H9 (cell line): ENCODE results near the gene TRAF3IP1. TPM values are rescaled to one million over a fixed set of nuclear protein-coding genes. Genes with fewer than 3 reads are reported as not detected.

Source experiments
- DNase-seq: peaks from one replicate; pipeline ENCODE4 v3.0.0-alpha.2; 2017
- H2AFZ ChIP-seq: one replicate; pipeline ENCODE4 v1.6.1; 2013; ENCODE audit warnings: mild to moderate bottlenecking, low read length, control low read depth, moderate library complexity
- H2AK5ac ChIP-seq: 2 replicates; pipeline ENCODE4 v1.6.1; 2013; ENCODE audit warnings: low read length, control low read depth, mixed read lengths; ENCODE audit not compliant: insufficient read length
- H2BK120ac ChIP-seq: one replicate; pipeline ENCODE4 v1.6.1; 2013; ENCODE audit warnings: low read depth, mild to moderate bottlenecking, low read length, control low read depth, inconsistent platforms; ENCODE audit not compliant: poor library complexity, severe bottlenecking
- H2BK12ac ChIP-seq: 2 replicates; pipeline ENCODE4 v1.6.1; 2013; ENCODE audit warnings: low read length, control low read depth, mixed read lengths, low read depth; ENCODE audit not compliant: insufficient read length
- H2BK15ac ChIP-seq: 2 replicates; pipeline ENCODE4 v1.6.1; 2013; ENCODE audit warnings: low read depth, low read length, control low read depth
- H2BK20ac ChIP-seq: one replicate; pipeline ENCODE4 v1.6.1; 2013; ENCODE audit warnings: low read depth, mild to moderate bottlenecking, low read length, control low read depth, inconsistent platforms; ENCODE audit not compliant: poor library complexity, severe bottlenecking
- H2BK5ac ChIP-seq: 2 replicates; pipeline ENCODE4 v1.6.1; 2013; ENCODE audit warnings: low read length, control low read depth, mixed read lengths; ENCODE audit not compliant: insufficient read length
- H3K14ac ChIP-seq: 2 replicates; pipeline ENCODE4 v1.6.1; 2013; ENCODE audit warnings: low read length, control low read depth; ENCODE audit not compliant: insufficient read depth
- H3K18ac ChIP-seq: 2 replicates; pipeline ENCODE4 v1.6.1; 2013; ENCODE audit warnings: low read depth, mild to moderate bottlenecking, mixed read lengths, low read length, control low read depth; ENCODE audit not compliant: insufficient read length
- H3K23ac ChIP-seq: 2 replicates; pipeline ENCODE4 v1.6.1; 2013; ENCODE audit warnings: low read length, control low read depth, mixed read lengths, low read depth; ENCODE audit not compliant: insufficient read length
- H3K23me2 ChIP-seq: 2 replicates; pipeline ENCODE4 v1.6.1; 2013; ENCODE audit warnings: low read depth, mild to moderate bottlenecking, mixed read lengths, low read length, control low read depth; ENCODE audit not compliant: insufficient read length, poor library complexity, severe bottlenecking
- H3K27ac ChIP-seq: 2 replicates; pipeline ENCODE4 v1.5.1; 2013; ENCODE audit warnings: low read length, control low read depth, mixed read lengths, low read depth; ENCODE audit not compliant: insufficient read length
- H3K27me3 ChIP-seq: 2 replicates; pipeline ENCODE4 v1.6.1; 2013; ENCODE audit warnings: low read length, control low read depth, inconsistent platforms; ENCODE audit not compliant: insufficient read depth
- H3K4ac ChIP-seq: 2 replicates; pipeline ENCODE4 v1.6.1; 2013; ENCODE audit warnings: low read depth, mild to moderate bottlenecking, control low read depth, inconsistent platforms, low read length, moderate library complexity
- H3K4me1 ChIP-seq: 2 replicates; pipeline ENCODE4 v1.6.1; 2013; ENCODE audit warnings: low read length, control low read depth, inconsistent platforms; ENCODE audit not compliant: insufficient read depth
- H3K4me2 ChIP-seq: 2 replicates; pipeline ENCODE4 v1.6.1; 2013; ENCODE audit warnings: low read length, control low read depth, mixed read lengths; ENCODE audit not compliant: insufficient read length, insufficient read depth
- H3K56ac ChIP-seq: 2 replicates; pipeline ENCODE4 v1.6.1; 2013; ENCODE audit warnings: low read depth, mild to moderate bottlenecking, mixed read lengths, low read length, control low read depth; ENCODE audit not compliant: insufficient read length
- H3K79me1 ChIP-seq: 2 replicates; pipeline ENCODE4 v1.6.1; 2013; ENCODE audit warnings: low read depth, mild to moderate bottlenecking, moderate library complexity, low read length, control low read depth, inconsistent platforms; ENCODE audit not compliant: insufficient read depth, poor library complexity, severe bottlenecking
- H3K79me2 ChIP-seq: 2 replicates; pipeline ENCODE4 v1.6.1; 2013; ENCODE audit warnings: low read length, control low read depth, inconsistent platforms; ENCODE audit not compliant: insufficient read depth
- H3K9ac ChIP-seq: 2 replicates; pipeline ENCODE4 v1.6.1; 2013; ENCODE audit warnings: low read length, control low read depth, mixed read lengths; ENCODE audit not compliant: insufficient read length; ENCODE audit errors: extremely low read depth
- H3K9me3 ChIP-seq: one replicate; pipeline ENCODE4 v1.6.1; 2013; ENCODE audit warnings: low read depth, low read length, inconsistent platforms; ENCODE audit not compliant: control insufficient read depth
- H3T11ph ChIP-seq: one replicate; pipeline ENCODE4 v1.6.1; 2013; ENCODE audit warnings: mild to moderate bottlenecking, low read length, control low read depth, inconsistent platforms
- H4K20me1 ChIP-seq: one replicate; pipeline ENCODE4 v1.6.1; 2013; ENCODE audit not compliant: control insufficient read depth, insufficient read length, insufficient read depth
- H4K5ac ChIP-seq: 2 replicates; pipeline ENCODE4 v1.6.1; 2013; ENCODE audit warnings: low read depth, mild to moderate bottlenecking, mixed read lengths, low read length, control low read depth; ENCODE audit not compliant: insufficient read length
- H4K8ac ChIP-seq: replicated peaks from 2 replicates; pipeline ENCODE4 v1.6.1; 2013; ENCODE audit warnings: low read length, control low read depth, mixed read lengths, low read depth; ENCODE audit not compliant: insufficient read length
- H4K91ac ChIP-seq: 2 replicates; pipeline ENCODE4 v1.6.1; 2013; ENCODE audit warnings: low read depth, mild to moderate bottlenecking, moderate library complexity, mixed read lengths, low read length, control low read depth; ENCODE audit not compliant: insufficient read length
- H3K27ac Mint-ChIP-seq, 3 experiments: 2 replicates in 2 of 3; 3 replicates in 1 of 3; pipeline ENCODE4 v1.8.0; 2020 to 2021; ENCODE audit warnings: mixed read lengths in 3 of 3, mild to moderate bottlenecking in 1 of 3, moderate library complexity in 1 of 3
- H3K27me3 Mint-ChIP-seq: 2 replicates; pipeline ENCODE4 v1.8.0; 2021; ENCODE audit warnings: low read depth, mild to moderate bottlenecking, moderate library complexity, mixed read lengths
- H3K36me3 Mint-ChIP-seq, 3 experiments: 2 replicates in 2 of 3; 3 replicates in 1 of 3; pipeline ENCODE4 v1.8.0; 2020 to 2021; ENCODE audit warnings: low read depth in 3 of 3, mixed read lengths in 3 of 3; ENCODE audit not compliant: insufficient read depth in 1 of 3
- H3K4me1 Mint-ChIP-seq, 2 experiments: 2 replicates each; pipeline ENCODE4 v1.8.0; 2020; ENCODE audit warnings: mixed read lengths in 2 of 2
- H3K4me3 Mint-ChIP-seq, 2 experiments: 2 replicates in 1 of 2; 3 replicates in 1 of 2; pipeline ENCODE4 v1.8.0; 2020 to 2021; ENCODE audit warnings: mild to moderate bottlenecking in 2 of 2, mixed read lengths in 2 of 2, moderate library complexity in 1 of 2
- H3K9me3 Mint-ChIP-seq, 2 experiments: 2 replicates in 1 of 2; 3 replicates in 1 of 2; pipeline ENCODE4 v1.8.0; 2020; ENCODE audit warnings: mild to moderate bottlenecking in 2 of 2, mixed read lengths in 2 of 2, moderate library complexity in 1 of 2
- WGBS: extraction: QIAGEN DNeasy Blood & Tissue Kit; methylation state at CpG from one replicate; pipeline ENCODE4 v1.1.7; 2013; ENCODE audit warnings: missing lambda C conversion rate, low lambda C conversion rate, mixed read lengths; ENCODE audit not compliant: insufficient read length; ENCODE audit errors: extremely low coverage; 5-methylcytosine and 5-hydroxymethylcytosine counted together
- total RNA-seq: library from RNA; stranded (reverse); gene quantifications from 2 replicates; pipeline ENCODE4 v1.2.1, GENCODE V29; 2021
- TF ChIP-seq, protein P1 (sequence below): fragments of 200-600 bp; sonication (generic); conservative IDR thresholded peaks from 3 replicates; pipeline ENCODE4 v1.8.0; 2021; ENCODE audit warnings: antibody characterized with exemption, mild to moderate bottlenecking

The TRAF3IP1 gene
- total RNA-seq, 1 experiment from 2014 or later, result 16.4 TPM

DNA sequence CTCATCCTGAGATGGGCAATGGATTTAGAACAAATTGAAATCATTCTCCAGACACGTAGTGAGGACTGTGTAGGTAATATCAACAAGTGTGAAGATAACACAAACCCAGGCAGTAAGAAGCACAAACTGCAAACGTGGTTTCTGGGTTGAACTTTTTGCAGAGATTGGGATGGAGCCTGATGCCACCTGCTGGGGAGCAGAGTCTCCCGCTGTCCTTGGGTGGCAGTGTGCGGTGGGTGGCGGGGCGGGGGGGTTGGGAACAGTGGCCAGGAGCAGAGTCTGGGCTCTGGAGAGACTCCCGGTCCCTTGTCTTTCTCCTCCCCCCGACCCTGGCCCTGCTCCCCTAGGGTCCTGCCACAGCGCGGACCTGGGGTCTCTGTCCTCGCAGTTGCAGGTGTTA is 19.5 kb downstream of the TRAF3IP1 start:
- no peaks in the 10 kb centered on the region for H3K9me3 ChIP-seq
- TF ChIP-seq, protein P1, sequence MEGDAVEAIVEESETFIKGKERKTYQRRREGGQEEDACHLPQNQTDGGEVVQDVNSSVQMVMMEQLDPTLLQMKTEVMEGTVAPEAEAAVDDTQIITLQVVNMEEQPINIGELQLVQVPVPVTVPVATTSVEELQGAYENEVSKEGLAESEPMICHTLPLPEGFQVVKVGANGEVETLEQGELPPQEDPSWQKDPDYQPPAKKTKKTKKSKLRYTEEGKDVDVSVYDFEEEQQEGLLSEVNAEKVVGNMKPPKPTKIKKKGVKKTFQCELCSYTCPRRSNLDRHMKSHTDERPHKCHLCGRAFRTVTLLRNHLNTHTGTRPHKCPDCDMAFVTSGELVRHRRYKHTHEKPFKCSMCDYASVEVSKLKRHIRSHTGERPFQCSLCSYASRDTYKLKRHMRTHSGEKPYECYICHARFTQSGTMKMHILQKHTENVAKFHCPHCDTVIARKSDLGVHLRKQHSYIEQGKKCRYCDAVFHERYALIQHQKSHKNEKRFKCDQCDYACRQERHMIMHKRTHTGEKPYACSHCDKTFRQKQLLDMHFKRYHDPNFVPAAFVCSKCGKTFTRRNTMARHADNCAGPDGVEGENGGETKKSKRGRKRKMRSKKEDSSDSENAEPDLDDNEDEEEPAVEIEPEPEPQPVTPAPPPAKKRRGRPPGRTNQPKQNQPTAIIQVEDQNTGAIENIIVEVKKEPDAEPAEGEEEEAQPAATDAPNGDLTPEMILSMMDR, result no peak
- H4K91ac ChIP-seq, result no peak overlapping the region
- no peaks in the 10 kb centered on the region for H3K79me1 ChIP-seq
- Mint-ChIP-seq H3K36me3 (peaks cover 0 to 2% (median 0%) of the 10 kb centered on the region in 3 experiments; a peak in 3 of 7 replicates), H3K4me3 (no peak overlapping the region), H3K27ac (peak overlapping the region in 1 of 3 experiments; percentile 55; a peak in 1 of 7 replicates), H3K4me1 (peaks cover 0 to 3% of the 10 kb centered on the region in 2 experiments; a peak in 1 of 4 replicates), H3K9me3 (no peaks in the 10 kb centered on the region), H3K27me3 (no peaks in the 10 kb centered on the region)
- no peaks in the 10 kb centered on the region for H4K20me1 ChIP-seq
- H2AFZ ChIP-seq, result no peak overlapping the region
- H3K4me1 ChIP-seq, result no peaks in the 10 kb centered on the region
- H3K4ac ChIP-seq, result no peak overlapping the region
- no peak overlapping the region for H3K4me2 ChIP-seq
- H2AK5ac ChIP-seq, result no peak overlapping the region
- H3T11ph ChIP-seq, result no peak overlapping the region
- no peak overlapping the region for H2BK12ac ChIP-seq
- no peaks in the 10 kb centered on the region for H3K79me2 ChIP-seq
- no peak overlapping the region for H3K14ac ChIP-seq
- no peak overlapping the region for H3K9ac ChIP-seq
- no peak overlapping the region for H3K27ac ChIP-seq
- H2BK5ac ChIP-seq, result no peak overlapping the region
- no peak overlapping the region for H3K18ac ChIP-seq
- no peak overlapping the region for H2BK120ac ChIP-seq
- H3K56ac ChIP-seq, result no peak overlapping the region
- no peak overlapping the region for H2BK20ac ChIP-seq
- H2BK15ac ChIP-seq, result no peak overlapping the region
- no peaks in the 10 kb centered on the region for H3K27me3 ChIP-seq
- no peak overlapping the region for H4K8ac ChIP-seq
- no CpG with 5 or more reads among the region's 11 CpGs for WGBS
- no peaks in the 10 kb centered on the region for H3K23me2 ChIP-seq
- H3K23ac ChIP-seq, result no peak overlapping the region
- no peak overlapping the region for H4K5ac ChIP-seq
- no peak for DNase-seq
